ENCODE measurements around the gene NF2. TPM values are rescaled to one million over a fixed set of nuclear protein-coding genes. Genes with fewer than 3 reads are reported as not detected.
A peak's percentile ranks its signal among the peaks of the same experiment; 100 is the strongest.

Gene NF2
- total RNA-seq, 4 donors from 2014 or later = 39.8 to 61.0 (median 45.1) TPM

DNA sequence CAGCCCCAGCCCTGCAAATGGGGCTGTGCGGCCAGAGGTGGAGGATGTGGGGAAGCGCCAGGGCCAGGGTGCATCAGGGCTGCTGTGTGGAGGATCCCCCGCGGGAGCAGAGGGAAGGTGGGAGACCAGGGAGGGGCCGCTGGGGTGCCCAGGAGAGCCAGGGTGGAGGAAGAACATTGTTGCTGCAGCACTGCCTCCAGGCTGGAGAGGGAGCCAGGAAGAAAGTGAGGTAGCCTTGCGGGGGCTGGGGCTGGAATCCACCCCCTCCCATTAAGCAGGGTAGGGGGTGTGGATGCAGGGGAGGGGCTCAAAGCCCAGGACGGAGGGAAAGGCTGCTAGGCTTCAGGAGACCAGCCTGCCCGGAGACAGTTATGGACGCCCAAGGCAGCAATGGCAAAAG, 131.4 kb downstream of the NF2 start:
- Histone ChIP-seq H3K4me1 (no peaks in the 10 kb centered on the region), H3K27me3 (no peaks in the 10 kb centered on the region), H3K4me3 (no peak overlapping the region), H3K27ac (no peak overlapping the region), H3K36me3 (peaks cover 0 to 94% of the 10 kb centered on the region in 2 donors), H3K9me3 (no peaks in the 10 kb centered on the region)
- WGBS, 2 donors (ENCODE audit: low coverage in 1 of 2) = 67 to 87% methylated on average over 4 to 5 of the region's 9 CpGs
- no peak for TF ChIP-seq EP300 (IDR thresholded peaks at IDR 0.05)
- no peak for TF ChIP-seq POLR2A (IDR thresholded peaks at IDR 0.05)
- TF ChIP-seq, protein P1, sequence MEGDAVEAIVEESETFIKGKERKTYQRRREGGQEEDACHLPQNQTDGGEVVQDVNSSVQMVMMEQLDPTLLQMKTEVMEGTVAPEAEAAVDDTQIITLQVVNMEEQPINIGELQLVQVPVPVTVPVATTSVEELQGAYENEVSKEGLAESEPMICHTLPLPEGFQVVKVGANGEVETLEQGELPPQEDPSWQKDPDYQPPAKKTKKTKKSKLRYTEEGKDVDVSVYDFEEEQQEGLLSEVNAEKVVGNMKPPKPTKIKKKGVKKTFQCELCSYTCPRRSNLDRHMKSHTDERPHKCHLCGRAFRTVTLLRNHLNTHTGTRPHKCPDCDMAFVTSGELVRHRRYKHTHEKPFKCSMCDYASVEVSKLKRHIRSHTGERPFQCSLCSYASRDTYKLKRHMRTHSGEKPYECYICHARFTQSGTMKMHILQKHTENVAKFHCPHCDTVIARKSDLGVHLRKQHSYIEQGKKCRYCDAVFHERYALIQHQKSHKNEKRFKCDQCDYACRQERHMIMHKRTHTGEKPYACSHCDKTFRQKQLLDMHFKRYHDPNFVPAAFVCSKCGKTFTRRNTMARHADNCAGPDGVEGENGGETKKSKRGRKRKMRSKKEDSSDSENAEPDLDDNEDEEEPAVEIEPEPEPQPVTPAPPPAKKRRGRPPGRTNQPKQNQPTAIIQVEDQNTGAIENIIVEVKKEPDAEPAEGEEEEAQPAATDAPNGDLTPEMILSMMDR (IDR thresholded peaks at IDR 0.05) = no peak
- TF ChIP-seq POLR2AphosphoS5 (IDR thresholded peaks at IDR 0.05) = no peak
- no peak for ATAC-seq

DNA sequence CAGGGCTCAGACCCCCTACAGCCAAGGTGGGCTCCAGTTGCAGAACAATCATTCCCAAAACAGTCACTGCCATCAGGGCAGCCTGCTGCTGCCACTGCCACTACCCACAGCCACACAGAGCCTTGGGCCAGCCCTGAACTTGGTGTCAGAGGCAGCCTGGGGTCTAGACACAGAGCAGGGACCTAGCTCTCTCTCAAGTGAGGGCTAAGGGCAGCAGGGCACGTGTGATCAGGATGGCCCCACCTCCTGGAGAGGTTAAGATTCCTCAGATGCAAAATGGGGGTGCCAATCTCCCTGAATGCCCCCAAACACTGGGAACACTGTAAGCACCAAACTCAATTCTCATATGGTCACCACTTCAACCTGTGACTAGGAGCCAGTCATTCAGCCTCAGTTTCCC, 132.0 kb downstream of the NF2 start:
- H3K36me3 ChIP-seq = peaks cover 0 to 94% of the 10 kb centered on the region in 2 donors
- H3K4me3 ChIP-seq = no peak overlapping the region
- peak; percentile 21 for ATAC-seq
- H3K4me1 ChIP-seq = no peaks in the 10 kb centered on the region
- no CpG with 5 or more reads among the region's 1 CpG for WGBS, 2 donors (ENCODE audit: low coverage in 1 of 2)
- H3K9me3 ChIP-seq = no peaks in the 10 kb centered on the region
- H3K27me3 ChIP-seq = no peaks in the 10 kb centered on the region
- TF ChIP-seq POLR2AphosphoS5 (IDR thresholded peaks at IDR 0.05) (no peak), EP300 (IDR thresholded peaks at IDR 0.05) (no peak), POLR2A (IDR thresholded peaks at IDR 0.05) (no peak)
- TF ChIP-seq, protein P1 (IDR thresholded peaks at IDR 0.05) = no peak
- H3K27ac ChIP-seq = no peak overlapping the region

DNA sequence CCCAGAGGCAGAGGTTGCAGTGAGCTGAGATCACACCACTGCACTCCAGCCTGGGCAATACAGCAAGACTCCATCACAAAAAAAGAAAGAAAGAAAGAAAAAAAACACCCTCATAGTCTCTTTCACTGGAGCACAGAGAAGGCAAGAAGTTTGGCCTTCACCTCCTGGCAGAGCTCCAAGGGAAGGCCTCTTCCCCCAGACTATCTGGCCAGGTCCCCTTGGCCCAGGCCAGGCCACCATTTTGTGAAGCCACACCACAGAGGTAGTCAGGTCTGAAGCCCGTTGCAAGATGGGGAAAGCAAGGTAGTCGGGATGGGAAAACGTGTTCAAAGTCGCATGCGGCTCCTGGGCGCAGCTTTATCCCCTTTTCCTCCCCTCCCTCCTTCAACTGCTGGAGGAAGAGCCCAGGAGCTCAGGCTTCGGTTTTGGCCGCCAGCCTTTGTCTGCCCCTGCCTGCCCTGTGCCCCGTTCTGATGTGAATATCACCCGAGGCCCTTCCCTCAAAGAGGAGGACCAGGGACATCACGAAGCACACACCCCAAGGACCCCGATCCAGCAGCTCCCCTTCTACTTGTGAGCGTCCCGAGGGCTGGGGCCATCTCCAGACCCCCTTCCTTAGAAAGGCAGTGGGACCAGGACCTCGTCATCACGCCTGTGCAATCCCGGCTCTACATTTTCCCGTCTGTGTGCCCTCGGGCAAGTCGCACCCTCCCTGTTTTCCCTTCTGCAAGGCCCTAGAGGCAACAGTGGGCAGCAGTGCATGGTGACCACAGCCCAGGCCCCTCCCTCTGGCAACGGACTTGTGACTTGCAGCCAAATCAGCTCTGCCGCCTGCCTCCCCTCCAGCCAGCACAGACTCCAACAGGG, 134.1 kb downstream of the NF2 start:
- H3K4me3 ChIP-seq = no peak overlapping the region
- 83% methylated on average over 1 of the region's 22 CpGs; no CpG with 5 or more reads in 1 of the 2 donors for WGBS, 2 donors (ENCODE audit: low coverage in 1 of 2)
- no peaks in the 10 kb centered on the region for H3K9me3 ChIP-seq
- TF ChIP-seq, protein P1 (IDR thresholded peaks at IDR 0.05) = no peak
- TF ChIP-seq POLR2A (IDR thresholded peaks at IDR 0.05) = no peak
- no peak for TF ChIP-seq EP300 (IDR thresholded peaks at IDR 0.05)
- no peak for TF ChIP-seq POLR2AphosphoS5 (IDR thresholded peaks at IDR 0.05)
- H3K4me1 ChIP-seq = no peaks in the 10 kb centered on the region
- peaks cover 0 to 96% of the 10 kb centered on the region in 2 donors for H3K36me3 ChIP-seq
- no peaks in the 10 kb centered on the region for H3K27me3 ChIP-seq
- ATAC-seq = no peak
- H3K27ac ChIP-seq = no peak overlapping the region

DNA sequence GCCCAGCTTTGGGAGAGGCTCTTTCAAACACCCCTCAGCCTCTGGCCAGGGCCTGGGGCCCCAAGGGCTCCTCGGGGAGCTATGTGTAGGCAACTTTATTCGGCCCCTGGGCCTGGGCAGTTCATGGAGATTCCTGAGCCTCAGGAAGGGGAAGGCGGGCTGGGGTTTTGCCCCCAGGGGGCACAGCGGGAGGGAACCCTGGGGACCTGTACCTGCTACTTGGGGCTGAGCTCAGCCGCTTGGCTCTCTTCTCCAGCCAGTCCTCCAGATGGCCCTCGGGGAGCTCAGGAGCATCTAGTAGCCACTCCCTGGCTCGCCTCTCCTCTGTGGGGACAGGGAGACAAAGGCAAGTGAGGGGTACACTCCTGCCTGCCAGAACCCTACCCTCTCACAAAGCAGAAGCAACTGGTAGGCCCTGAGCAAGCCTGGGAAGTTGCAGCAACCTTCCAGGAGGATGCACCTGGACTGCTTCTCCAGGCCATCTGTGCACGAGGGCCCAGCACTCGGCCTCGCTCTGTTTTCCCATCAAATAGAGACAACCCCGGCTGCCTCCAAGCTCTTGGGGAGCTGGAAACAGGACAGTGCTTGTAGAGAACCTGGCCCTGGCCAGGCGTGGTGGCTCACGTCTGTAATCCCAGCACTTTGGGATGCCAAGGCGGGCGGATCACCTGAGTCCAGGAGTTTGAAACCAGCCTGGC, 134.8 kb downstream of the NF2 start:
- Histone ChIP-seq H3K4me3 (no peak overlapping the region), H3K4me1 (no peaks in the 10 kb centered on the region), H3K27me3 (no peaks in the 10 kb centered on the region), H3K36me3 (peaks cover 0 to 96% of the 10 kb centered on the region in 2 donors), H3K9me3 (no peaks in the 10 kb centered on the region), H3K27ac (no peak overlapping the region)
- 60% methylated on average over 2 of the region's 15 CpGs; no CpG with 5 or more reads in 1 of the 2 donors for WGBS, 2 donors (ENCODE audit: low coverage in 1 of 2)
- no peak for TF ChIP-seq POLR2A (IDR thresholded peaks at IDR 0.05)
- no peak for TF ChIP-seq EP300 (IDR thresholded peaks at IDR 0.05)
- TF ChIP-seq, protein P1 (IDR thresholded peaks at IDR 0.05) = no peak
- no peak for TF ChIP-seq POLR2AphosphoS5 (IDR thresholded peaks at IDR 0.05)
- no peak for ATAC-seq

All from gastroesophageal sphincter (tissue), 4 donors.